Measurements from ENCODE around the gene SLC6A3.

GRCh38 chr5:1477341-1477740 is 32.1 kb upstream of the SLC6A3 start:
- no peak for TF ChIP-seq CTCF (IDR thresholded peaks at IDR 0.05)
- no peak for TF ChIP-seq POLR2A (IDR thresholded peaks at IDR 0.05)

Measured in testis (tissue), 2 donors.